GM19025 (cell line): ENCODE measurements around the gene NDUFS6.

Experiments
- ATAC-seq: cut with Tn5 transposase; IDR thresholded peaks from one replicate; pipeline ENCODE4 v1.9.1; 2021; ENCODE audit warnings: mild to moderate bottlenecking, low read depth, moderate library complexity; ENCODE audit not compliant: unreplicated experiment

NDUFS6 gene

DNA sequence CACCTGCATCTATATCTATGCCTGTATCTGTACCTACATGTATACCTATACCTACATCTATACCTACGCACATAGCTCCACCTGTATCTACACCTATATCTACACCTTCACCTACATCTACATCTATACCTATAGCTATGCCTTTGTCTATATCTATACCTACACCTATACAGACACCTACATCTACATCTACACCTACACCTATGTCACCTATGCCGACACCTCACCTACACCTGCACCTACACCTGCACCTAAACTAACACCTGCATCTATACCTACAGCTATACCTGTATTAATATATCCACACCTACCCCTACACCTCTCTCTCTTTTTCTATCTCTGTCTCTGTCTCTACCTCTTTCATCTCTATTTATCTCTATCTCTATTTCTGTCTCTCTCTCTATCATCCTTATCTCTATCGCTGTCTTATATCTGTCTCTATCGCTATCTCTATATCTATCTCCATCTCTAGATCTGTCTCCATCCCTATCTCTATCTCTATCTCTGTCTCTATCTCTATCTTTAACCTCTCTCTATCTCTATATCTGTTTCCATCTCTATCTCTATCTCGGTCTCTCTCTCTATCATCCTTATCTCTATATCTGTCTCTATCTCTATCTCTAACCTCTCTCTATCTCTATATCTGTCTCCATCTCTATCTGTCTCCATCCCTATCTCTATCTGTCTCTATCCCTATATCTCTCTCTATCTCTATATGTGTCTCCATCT lies 43.7 kb downstream of the NDUFS6 start:
- ATAC-seq = no peak

DNA sequence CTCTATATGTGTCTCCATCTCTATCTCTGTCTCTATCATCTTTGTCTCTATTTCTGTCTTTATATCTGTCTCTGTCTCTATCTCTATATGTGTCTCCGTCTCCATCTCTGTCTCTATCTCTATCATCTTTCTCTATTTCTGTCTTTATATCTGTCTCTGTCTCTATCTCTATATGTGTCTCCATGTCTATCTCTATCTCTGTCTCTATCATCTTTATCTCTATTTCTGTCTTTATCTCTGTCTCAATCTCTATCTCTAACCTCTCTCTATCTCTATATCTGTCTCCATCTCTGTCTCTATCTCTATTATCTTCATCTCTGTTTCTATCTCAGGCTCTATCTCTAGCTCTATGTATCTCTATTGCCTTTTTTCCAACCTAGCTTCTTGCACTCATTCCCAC lies 44.5 kb downstream of the NDUFS6 start:
- no peak for ATAC-seq

DNA sequence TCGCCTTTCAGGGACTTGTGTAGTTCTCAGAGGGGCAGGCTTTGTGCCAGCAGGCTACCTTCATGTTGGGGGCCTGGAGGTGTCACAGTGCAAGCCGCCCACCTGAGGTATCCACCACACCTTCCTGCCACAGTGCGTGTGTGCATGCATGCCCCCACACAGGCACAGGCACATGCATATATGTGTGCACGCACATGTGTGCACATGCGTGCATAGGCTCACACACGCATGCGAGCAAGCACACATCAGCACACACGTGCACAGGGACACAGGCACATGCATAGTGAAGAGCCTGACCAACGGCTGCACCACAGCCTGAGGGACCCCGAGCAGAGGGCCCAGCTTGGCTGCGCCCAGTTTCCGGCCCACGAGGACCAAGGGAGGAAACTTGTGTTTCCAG lies 45.4 kb downstream of the NDUFS6 start:
- ATAC-seq = no peak

DNA sequence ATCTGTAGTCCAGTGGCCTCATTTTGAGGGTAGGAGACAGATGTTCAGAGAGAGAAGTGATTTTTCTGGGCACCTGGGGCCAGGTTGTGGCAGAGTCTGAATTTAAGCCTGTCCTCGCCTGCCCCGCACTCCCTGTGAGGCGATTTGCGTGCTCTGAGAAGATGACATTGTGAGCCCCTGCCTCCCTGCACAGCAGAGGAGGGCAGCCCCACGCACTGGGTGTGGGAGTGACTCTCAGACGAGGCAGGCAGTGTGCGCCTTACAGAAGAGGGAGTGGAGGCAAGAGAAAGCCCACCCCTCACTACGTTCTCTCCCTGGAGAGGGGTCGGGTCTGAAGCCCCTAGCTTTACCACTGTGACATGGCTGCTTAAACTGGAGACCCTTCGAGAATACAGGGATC lies 45.8 kb downstream of the NDUFS6 start:
- no peak for ATAC-seq

DNA sequence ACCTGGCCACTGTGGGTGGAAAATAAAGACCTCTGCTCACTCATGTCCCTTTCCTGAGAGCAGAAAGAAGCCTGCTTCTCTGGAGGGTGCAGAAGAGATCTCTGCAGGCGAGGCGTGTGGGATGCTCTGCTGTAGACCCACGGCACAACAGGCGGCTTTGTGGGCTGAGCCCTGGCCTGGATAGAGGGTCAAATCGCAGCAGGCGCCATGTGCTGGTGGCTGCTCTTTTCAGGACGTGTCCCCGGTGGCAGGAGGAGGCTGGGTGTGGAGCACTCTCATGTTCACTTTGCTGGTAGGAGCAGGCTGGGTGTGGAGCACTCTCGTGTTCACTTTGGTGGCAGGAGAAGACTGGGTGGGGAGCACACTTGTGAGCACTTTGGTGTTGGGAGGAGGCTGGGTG lies 46.4 kb downstream of the NDUFS6 start:
- no peak for ATAC-seq

DNA sequence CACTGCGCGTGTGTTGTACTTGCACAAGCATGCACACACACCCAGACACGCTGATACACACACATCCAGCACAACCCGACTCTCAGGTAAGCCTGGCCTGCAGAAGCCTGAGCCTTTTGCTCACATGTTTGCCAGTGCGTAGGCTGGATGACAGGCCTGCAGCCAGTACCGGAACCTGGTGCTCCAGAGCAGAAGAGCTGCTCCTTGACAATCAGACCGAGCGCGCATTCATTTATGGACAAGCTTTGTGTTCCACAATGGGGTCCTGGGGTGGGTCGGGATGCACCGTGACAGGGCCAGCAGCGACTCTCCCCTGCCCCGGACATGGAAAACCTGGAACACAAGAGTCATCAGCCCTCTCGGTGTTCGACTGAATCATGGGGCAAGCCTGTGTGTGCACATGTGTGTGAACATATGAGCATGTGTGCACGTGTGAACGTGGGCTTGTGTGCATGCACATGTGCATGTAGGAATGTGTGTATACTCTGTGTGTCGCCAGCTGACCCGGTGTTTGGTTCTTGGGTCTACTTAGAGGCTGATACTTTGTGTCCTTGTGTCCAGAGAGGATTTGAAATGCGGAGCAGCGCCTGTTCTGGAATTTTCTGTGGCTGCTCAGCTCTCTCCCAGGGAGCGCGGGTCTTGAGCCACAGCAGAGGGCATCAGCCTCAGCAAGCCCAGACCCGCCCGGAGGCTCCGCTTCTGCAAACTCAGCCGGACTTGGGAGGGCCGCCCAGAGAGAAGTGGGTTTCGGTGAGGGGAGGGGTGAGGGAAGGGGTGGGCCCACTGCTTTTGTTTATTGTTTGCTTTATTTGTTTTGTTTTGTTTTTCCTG lies 49.3 kb downstream of the NDUFS6 start:
- ATAC-seq = no peak

DNA sequence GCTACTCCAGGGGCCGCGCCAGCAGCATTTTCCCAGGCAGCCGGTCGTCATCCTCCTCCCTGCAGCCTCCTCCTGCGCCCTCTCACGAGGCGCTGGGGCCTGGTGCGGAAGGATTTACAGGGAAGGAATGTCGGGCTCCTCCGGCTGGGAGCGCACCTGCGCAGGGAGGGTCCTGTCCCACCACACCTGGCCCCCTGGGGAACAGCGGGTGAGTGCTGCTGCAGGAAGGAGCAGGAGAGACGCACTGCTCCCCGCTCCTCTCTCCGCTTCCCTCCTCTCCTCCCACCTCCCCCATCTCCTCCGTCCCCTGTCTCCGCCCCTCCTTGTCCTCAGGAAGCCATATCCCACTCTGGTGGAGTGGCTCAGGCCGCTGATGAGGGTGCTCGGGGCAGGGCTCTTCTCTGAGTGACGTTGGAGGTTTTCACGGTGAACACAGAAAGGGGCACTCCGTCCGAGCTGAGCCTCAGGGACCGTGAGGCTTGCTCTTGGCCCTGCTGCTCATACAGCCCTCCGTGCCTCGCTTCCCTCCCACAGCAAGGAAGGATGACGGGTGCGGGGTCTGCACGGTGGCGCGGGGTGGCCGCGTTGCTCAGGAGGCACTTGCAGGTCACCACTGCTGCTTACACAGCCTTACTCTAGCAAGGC lies 50.2 kb downstream of the NDUFS6 start:
- ATAC-seq = no peak

DNA sequence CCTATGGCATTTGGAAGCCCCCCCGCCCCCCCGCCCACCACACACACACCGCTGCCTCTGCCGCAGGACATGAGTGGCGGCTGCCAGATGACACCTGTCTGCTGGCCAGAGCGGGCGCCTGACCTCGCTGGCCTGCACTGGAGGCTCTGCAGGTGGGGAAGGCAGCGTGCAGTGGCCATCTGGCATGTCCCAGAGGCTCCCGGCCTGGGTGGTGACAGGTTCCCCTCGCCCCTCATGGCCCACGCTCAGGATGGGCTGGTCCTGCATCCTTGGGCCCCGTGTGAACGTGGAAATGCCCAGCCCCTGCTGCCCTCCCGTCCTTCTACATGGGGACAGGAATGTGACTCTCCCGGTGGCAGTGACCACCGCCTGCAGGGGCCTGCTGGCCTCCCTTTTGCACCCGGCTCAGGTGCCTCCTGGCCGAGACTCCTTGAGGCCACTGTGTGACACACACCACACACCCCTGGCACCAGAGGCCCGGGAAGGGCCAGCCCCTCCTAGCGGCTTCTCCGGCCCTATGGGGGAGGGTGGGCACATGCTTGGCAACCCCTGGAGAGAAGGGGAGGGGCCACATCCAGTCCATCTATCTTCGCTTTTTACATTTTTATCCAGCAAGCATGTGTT lies 51.2 kb downstream of the NDUFS6 start:
- no peak for ATAC-seq

DNA sequence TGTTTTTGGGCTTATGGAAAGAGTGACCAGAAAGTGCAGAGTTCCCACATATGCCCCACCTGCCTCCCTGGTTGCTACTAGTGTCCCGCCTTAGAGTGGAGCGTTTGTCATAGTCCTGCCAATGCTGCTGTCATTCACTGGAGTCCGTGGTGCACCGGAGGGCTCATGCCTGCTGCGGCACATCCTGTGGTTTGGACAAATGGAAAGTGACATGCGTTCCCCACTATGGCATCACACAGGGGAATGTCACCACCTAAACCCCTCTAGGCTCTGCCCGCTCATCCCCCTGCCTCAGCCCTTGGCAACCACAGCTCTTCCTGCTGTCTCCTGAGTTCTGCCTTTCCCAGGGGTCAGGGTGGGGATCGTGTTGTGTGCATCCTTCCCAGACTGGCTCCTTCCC lies 52.3 kb downstream of the NDUFS6 start:
- ATAC-seq = no peak

DNA sequence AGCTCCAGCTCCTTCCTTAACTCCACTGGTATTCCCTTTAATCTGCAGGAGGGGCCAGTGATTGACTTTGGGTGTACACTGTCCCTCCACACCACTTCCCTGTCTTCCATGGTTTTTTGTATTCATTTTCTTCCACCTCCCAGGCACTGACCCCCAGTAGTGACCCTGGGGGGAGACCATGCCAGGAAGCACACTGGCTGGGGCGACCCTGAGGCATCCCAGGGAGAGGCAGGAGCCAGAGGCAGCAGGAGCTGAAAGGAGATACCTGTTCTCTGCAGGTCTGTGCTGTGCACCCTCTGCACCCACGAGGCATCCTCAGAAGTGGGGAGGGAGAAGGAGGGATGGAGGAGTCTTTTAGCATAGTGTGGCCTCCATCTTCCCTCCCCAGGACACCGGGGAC lies 53.9 kb downstream of the NDUFS6 start:
- no peak for ATAC-seq

DNA sequence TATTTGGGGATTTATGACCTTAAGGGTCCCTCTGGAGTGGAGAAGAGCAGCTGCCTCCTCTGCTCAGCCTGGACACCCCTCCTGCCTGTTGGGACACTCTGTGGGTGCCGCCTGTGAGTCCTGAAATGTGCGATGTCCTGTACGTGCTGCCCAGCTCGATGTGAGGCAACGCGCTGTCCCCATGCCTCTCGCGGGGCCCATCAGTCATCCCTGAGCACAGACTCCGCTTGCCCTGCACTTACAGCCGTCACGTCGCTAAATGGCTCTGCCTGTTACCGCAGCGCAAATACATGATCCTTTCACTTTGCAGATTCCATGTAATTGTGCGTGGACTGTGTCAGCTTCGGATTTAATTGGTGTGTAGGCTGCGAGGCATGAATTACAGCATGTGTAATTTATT lies 54.4 kb downstream of the NDUFS6 start:
- no peak for ATAC-seq

DNA sequence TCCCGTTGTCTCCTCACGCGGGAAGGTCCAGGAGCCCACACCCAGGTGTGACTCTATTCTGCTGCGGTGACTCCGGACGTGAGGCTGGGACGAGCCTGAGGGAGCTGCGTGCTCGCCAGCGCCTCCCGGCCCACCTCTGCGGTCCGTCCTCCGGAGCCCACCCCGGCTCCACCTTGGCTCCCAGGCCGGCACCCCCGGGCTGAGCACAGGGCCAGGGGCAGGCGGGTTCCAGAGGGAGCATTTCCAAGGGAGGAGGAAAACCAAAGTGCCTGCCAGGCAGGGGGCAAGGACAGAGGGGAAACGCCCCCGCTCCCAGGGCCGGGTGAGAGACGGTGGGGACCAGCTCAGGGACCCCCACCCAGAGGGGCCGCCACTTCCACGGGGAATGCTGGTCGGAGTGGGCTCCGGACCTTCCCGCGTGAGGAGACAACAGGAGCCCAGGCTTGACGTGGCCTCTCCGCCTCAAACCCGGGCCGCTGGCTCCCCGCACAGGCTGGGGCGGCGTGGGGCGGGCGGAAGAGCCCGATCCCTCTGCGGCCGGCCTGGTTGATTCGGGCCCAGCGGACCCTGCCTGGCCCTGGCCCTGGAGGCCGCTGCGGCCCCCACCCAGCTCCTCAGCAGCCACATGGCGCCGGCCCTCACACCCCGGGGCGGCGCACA lies 55.5 kb downstream of the NDUFS6 start:
- no peak for ATAC-seq

DNA sequence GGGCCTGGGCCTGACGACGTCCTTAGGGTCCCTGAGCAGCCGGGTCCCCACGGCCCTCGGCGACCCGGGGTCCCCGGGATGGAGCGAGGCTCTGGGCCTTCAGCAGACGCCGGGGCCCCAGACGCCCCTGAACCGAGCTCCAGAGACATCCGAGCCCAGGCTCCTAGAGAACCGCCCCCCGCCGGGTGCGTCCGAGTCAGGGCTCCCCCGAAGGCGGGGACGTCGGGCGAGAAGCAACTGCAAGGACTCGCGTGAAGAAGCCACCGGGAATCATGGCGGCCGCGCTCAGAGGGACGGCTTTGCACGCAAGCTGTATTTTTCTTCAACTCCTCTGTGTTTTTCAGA lies 56.0 kb downstream of the NDUFS6 start:
- ATAC-seq = no peak

DNA sequence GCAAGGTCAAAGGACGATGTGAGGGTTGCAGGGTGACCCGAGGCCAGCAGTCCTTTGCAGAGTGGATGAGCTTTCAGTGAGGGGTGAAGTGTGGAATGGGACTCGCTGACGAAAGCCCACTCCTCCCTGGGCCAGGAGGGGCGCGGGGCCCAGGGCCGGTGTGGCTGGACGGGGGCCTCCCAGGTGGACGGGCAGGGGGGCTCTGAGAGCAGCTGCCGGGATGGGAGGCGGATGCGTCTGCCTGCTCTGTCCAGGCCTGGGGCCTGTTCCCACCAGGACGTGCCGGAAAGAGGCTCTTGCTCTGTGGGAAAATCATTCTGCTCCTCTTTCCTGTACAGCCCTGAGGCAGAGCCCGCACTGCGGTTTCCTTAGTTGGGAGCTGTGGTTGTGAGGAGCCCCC lies 57.2 kb downstream of the NDUFS6 start:
- no peak for ATAC-seq

DNA sequence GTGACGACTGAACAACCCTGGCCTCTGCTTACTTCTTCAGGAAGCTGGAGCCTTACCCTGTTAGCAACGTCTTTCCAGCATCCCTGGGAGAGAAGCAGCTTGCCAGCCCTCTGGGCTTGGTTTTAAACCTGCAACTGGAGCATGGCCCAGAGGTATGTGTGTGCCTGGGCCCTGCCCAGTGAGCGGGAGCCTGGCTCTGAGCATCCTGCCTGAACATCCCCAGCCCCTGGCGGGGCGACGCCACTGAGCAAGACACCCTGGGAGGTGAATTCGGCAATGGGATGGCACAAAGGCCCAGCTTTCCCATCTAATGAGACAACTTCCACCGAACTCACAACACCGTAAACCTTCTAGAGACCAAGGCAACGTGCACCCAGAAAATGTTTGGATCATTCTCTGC lies 57.9 kb downstream of the NDUFS6 start:
- no peak for ATAC-seq

DNA sequence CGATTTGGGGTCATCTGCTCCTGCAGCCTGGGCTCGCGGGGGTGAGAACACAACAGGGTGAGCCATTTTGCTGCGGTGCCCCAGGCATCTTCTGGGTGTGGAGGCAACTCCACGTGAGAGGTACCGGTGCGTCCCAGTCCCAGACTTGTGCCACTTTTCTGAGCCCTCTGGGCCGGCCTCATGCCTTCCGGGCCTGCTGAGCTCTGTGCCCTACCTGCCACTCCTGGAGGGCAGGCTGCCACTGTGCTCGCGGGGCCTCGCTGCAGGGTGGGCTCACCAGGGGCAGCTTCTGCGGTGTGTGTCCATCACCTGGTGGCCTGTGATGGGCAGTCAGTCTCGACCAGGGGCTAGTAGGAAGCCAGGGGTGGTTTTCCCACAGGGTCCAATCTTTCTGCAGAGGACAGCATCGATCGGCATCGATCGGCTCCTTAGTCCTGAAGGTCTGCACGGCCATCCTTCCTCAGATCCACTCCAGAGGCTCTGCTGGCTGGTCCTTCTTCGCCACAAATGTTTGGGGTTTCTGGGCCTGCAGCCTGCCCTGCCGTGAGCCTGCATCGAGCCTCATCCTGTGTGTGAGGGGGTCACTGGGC lies 58.9 kb downstream of the NDUFS6 start:
- no peak for ATAC-seq

DNA sequence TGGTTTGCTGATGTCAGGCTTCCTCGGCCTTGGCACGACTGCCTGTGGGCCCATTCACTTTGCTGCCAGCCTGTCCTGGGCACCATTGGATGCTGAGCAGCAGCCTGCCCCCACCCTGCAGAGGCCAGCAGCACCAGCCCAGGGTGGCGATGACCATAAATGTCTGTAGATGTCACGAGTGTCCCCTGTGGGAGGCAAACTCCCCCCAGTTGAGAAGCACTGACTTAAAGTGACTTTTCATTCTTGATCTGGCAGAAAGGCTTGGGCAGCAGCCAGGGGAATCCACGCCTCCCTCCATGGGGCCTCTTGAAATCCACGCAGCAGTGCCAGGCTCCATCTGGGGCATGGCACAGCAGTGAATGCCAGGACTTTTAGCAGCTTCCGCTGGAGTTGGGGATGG lies 59.7 kb downstream of the NDUFS6 start:
- no peak for ATAC-seq

DNA sequence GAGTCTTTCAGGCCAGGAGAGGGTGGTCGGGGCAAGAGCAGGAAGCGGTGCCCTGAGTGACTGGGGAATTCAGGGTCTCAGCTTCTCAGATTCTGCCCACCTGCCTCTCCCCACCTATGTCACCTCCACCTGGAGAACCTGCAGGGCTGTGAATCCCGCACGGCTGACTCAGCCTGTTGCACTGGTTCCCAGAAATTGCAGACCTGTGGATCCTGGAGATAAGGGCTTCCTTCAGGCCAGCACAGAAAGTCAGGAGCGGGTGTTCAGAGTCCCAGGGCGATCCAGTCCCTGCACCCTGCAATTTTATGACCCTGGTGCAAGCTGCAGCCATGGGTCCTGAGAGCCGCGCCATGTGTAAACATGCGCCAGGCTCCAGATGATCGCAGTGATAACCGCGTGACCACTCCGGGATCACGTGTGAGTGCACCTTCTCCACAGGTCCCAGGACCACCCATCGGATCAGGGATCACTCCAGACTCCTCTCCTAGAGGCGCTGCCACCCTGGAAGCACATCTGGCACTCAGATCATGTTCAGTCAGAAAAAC lies 63.8 kb downstream of the NDUFS6 start:
- ATAC-seq = no peak

DNA sequence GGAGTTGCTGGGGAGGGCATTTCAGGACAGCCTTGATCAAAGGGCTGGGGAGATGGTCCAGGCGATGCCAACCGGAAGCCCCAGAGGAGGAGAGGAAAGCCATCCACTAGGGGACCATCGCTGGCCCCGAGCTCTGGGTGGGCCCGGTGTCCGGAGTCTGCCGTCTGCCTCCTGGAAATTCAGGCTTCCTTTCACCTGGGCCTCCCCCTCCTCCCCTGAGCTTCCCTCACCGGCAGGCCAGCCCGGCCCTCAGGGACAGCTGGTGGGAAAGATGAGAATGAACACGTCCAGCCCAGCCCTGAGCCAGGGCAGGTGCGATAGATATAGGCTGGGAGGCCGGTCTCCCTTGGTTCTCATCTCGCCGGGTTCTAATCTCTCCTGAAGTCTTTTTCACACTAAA lies 64.3 kb downstream of the NDUFS6 start:
- no peak for ATAC-seq
